RWPE2 (cell line): ENCODE measurements around the gene NAPSA.
"Not testable (repeated sequence)": the region's sequence is repeated elsewhere in the genome, so short reads cannot be mapped to it uniquely, and the experiment has no call there.

Source experiments
- ATAC-seq: fragments of 200-7000 bp; cut with Tn5 transposase; 3 replicates; pipeline ENCODE4 v1.9.1; 2021; ENCODE audit warnings: low read depth
- DNase-seq: peaks from one replicate; pipeline ENCODE4 v3.0.0-alpha.2; 2020; ENCODE audit warnings: low spot score
- H3K27ac ChIP-seq: fragments of 450-650 bp; 2 replicates; pipeline ENCODE4 v1.5.1; 2017; ENCODE audit warnings: mild to moderate bottlenecking; ENCODE audit not compliant: poor library complexity, severe bottlenecking
- H3K27me3 ChIP-seq: fragments of 250-450 bp; sonication (Bioruptor Pico); 2 replicates; pipeline ENCODE4 v1.5.1; 2021; ENCODE audit warnings: mild to moderate bottlenecking, moderate library complexity; ENCODE audit not compliant: insufficient read depth, poor library complexity, severe bottlenecking
- H3K36me3 ChIP-seq: fragments of 250-450 bp; sonication (Bioruptor Pico); 2 replicates; pipeline ENCODE4 v1.5.1; 2020; ENCODE audit warnings: low read depth, mild to moderate bottlenecking, moderate library complexity
- H3K4me1 ChIP-seq: fragments of 250-450 bp; sonication (Bioruptor Pico); 2 replicates; pipeline ENCODE4 v1.5.1; 2021; ENCODE audit warnings: mild to moderate bottlenecking, moderate library complexity; ENCODE audit not compliant: insufficient read depth, poor library complexity, severe bottlenecking
- H3K4me3 ChIP-seq: fragments of 250-450 bp; sonication (Bioruptor Pico); 2 replicates; pipeline ENCODE4 v1.5.1; 2021; ENCODE audit warnings: mild to moderate bottlenecking, moderate library complexity; ENCODE audit not compliant: severe bottlenecking
- H3K9me3 ChIP-seq: fragments of 250-450 bp; sonication (Bioruptor Pico); 2 replicates; pipeline ENCODE4 v1.5.1; 2021; ENCODE audit warnings: mild to moderate bottlenecking, moderate library complexity; ENCODE audit not compliant: severe bottlenecking
- CTCF ChIP-seq: fragments of 450-650 bp; IDR thresholded peaks from one replicate; pipeline ENCODE4 v1.5.1; 2017; ENCODE audit warnings: mild to moderate bottlenecking, moderate library complexity; ENCODE audit not compliant: poor library complexity, severe bottlenecking

NAPSA gene

GRCh38 chr19:50340331-50340730, 25.1 kb downstream of the NAPSA start:
- TF ChIP-seq CTCF = no peak
- Histone ChIP-seq H3K4me3 (no peak overlapping the region), H3K9me3 (peaks cover 6% of the 10 kb centered on the region), H3K4me1 (no peaks in the 10 kb centered on the region), H3K36me3 (no peaks in the 10 kb centered on the region), H3K27ac (no peak overlapping the region), H3K27me3 (no peaks in the 10 kb centered on the region)
- ATAC-seq (no peak), DNase-seq (no peak)

GRCh38 chr19:50337031-50337430, 28.4 kb downstream of the NAPSA start:
- peaks cover 10% of the 10 kb centered on the region for H3K27me3 ChIP-seq
- H3K27ac ChIP-seq, DNase-seq, H3K9me3 ChIP-seq, ATAC-seq, H3K4me3 ChIP-seq, H3K4me1 ChIP-seq, H3K36me3 ChIP-seq: not testable (repeated sequence)

GRCh38 chr19:50334741-50335421, 30.6 kb downstream of the NAPSA start:
- no peak for TF ChIP-seq CTCF
- H3K27me3 ChIP-seq = peaks cover 23% of the 10 kb centered on the region
- no peak overlapping the region for H3K27ac ChIP-seq
- ATAC-seq = no peak
- H3K9me3 ChIP-seq = no peaks in the 10 kb centered on the region
- no peak for DNase-seq
- no peaks in the 10 kb centered on the region for H3K4me1 ChIP-seq
- H3K36me3 ChIP-seq = no peaks in the 10 kb centered on the region
- H3K4me3 ChIP-seq = no peak overlapping the region

DNA sequence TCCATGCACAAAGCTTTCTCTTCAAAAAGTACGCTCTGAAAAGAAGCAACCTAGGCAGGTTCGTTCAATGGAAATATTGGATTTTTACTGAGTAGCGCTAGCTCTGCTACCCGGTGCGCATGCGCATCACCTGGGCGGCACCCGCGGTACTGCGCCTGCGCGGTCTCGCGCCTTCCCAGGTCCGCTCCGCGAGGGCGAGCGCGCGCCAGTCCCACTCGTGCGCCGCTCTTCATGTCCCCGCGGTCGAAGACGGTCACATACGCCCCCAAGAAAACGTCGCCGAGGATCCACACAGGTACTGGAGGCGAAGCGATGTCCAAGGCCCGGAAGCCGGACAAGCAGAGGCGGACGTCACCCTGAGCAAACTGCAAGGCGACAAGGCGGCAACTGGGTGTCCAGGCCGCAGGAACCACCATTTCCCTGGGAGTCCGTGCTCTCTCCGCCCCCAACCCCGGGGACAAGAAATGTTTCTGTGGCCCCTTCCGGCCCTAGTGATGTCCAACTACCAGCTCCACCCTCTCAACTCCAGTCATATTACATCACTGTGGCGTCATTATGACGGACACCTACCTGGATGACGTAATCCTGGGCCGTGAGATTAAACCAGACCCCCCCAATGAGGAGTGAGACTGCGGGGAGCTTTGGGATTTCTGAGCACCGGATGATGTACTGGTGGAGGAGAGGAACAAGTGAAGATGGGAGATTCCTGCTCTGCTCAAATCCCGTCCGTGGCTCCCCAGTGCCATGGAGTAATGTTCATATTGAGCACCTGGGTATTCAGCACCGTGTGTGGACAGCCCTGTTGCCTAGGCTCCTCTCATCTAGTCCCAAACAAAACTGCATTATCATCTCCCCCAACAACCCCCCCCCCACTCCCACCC, 31.5 kb downstream of the NAPSA start:
- Histone ChIP-seq H3K36me3 (no peaks in the 10 kb centered on the region), H3K27me3 (peaks cover 29% of the 10 kb centered on the region), H3K4me1 (no peaks in the 10 kb centered on the region), H3K27ac (no peak overlapping the region), H3K4me3 (peak overlapping the region; percentile 35), H3K9me3 (no peaks in the 10 kb centered on the region)
- no peak for TF ChIP-seq CTCF
- DNase-seq (no peak), ATAC-seq (0 out of 3 replicates have a peak, but pooled peaks have one; percentile 6)

DNA sequence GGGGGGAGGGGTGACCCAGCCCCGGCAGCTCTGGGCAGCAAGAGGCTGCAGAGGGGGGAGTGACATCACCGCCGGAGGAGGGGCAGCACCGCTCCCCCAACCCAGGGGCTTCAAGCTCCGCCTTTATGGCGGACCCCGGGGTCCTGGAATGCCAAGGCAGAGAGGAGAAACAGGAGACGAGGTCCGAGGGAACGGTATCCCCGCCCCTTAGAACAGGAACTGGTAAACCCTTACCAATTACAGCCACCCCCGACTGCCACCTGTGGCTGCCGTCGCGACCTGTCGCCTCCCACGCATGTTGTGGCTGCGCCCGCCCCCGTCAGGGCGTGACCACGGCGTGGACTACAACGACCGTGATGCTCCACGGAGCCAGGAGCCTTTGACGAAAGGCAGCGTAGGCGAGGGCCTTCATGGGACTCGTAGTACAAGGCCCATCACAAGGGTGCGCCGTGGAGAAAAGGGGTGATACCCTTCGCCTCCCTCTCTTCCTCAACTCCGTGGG, 32.2 kb downstream of the NAPSA start:
- H3K4me3 ChIP-seq = peak overlapping the region; percentile 35
- H3K27me3 ChIP-seq = peaks cover 33% of the 10 kb centered on the region
- no peak for TF ChIP-seq CTCF
- H3K36me3 ChIP-seq = no peaks in the 10 kb centered on the region
- H3K9me3 ChIP-seq = no peaks in the 10 kb centered on the region
- no peaks in the 10 kb centered on the region for H3K4me1 ChIP-seq
- no peak overlapping the region for H3K27ac ChIP-seq
- DNase-seq = peak; percentile 91
- ATAC-seq = peak; percentile 66
